ENCODE data around the gene LITAFD.

GRCh38 chr16:8925455-8925854, 43.3 kb downstream of the LITAFD start:
- no peak for TF ChIP-seq POLR2A (IDR thresholded peaks at IDR 0.05)
- no peak for TF ChIP-seq CTCF (IDR thresholded peaks at IDR 0.05 in 8 of 11, conservative IDR thresholded peaks at IDR 0.05 in 3 of 11)

Data from spleen (tissue), 7 donors.